HG02870 (cell line): Measurements from ENCODE around the gene SCART1.
"Not testable (repeated sequence)": the region's sequence is repeated elsewhere in the genome, so short reads cannot be mapped to it uniquely, and the experiment has no call there.

ENCODE experiments used
- ATAC-seq: cut with Tn5 transposase; IDR thresholded peaks from one replicate; pipeline ENCODE4 v1.9.1; 2021; ENCODE audit warnings: mild to moderate bottlenecking, moderate library complexity; ENCODE audit not compliant: unreplicated experiment

Gene SCART1

DNA sequence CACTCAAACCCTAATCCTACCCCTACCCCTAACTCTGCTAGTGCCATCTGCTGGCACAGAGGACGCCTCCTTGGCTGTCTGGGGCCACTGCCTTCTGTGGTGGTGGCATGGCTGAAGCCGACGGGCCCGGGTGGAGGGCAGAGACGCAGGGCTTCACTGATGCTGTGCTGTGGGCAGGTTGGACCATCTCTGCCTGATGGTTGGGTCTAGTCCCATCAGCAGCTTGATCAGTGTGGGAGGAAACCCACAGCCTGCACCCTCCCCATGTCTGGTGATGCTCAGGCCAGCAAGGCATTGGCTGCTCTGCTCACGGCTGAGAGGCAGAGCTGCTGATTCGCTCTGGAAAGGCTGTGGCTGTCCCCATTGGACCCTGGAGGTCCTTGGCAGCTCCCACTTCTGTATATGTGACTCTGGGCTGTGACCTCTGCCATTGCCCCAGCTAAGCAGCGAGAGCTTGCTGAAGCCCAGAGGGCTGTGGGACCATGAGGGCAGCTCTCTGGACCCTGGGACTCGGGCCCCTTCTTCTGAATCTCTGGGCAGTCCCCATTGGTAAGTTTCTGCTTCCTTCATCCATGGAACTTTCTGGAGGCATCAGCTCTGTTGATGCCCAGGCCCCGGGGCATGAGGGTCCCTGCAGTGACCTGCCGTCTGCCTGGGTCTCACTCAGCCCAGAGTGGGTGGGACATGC is at the start of gene SCART1:
TSS of gene SCART1 (plus strand) at position 430 of the 688 bp plus-strand sequence. CDS start at position 483, 53 bp downstream.
- no peak for ATAC-seq

GRCh38 chr10:133405272-133405671 is 48.5 kb upstream of the SCART1 start:
- no peak for ATAC-seq

- peak; percentile 49 for ATAC-seq
Observed at GRCh38 chr10:133405844-133406527, 47.8 kb upstream of the SCART1 start.

DNA sequence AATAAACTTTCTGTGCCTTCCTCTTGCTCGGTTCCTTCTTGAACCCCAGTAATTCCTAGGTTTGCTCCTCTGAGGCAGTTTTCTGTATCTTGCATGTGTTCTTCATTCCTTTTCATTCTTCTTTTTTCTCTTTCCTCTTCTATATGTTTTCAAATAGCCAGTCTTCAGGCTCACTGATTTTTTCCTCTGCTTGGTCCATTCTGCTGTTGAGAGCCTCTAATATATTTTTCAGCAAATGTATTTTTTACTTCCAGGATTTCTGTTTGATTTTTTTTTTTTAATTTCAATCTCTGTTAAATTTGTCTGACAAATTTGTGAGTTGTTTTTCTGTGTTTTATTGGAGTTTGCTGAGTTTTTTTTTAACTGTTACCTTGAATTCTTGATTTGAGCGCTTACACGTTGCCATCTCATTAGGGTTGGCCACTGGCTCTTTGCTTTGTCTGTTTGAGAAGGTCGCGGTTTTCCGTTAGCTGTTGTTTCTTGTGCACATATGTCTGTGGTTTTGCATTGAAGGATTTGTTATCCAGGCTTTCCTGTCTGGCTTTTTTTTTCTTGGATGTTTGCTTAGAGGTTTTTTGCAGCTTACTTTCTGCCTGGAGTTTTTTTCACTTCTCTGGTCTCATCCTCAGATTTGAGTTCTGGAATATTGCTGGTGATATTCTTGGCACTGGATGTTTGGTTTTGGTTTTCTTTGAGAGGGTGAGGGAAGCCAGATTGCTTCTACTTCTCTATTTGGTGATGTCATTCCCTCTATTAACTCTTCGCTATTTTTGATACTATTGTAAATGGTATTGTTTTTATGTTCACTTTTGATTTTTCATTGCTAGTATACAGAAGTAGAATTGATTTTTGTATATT is 42.0 kb upstream of the SCART1 start:
- no peak for ATAC-seq

GRCh38 chr10:133412381-133412711 is 41.4 kb upstream of the SCART1 start:
- no peak for ATAC-seq

- not testable (repeated sequence) for ATAC-seq
Observed at GRCh38 chr10:133414401-133414800, 39.3 kb upstream of the SCART1 start.

GRCh38 chr10:133415752-133416151 is 38.0 kb upstream of the SCART1 start:
- no peak for ATAC-seq

DNA sequence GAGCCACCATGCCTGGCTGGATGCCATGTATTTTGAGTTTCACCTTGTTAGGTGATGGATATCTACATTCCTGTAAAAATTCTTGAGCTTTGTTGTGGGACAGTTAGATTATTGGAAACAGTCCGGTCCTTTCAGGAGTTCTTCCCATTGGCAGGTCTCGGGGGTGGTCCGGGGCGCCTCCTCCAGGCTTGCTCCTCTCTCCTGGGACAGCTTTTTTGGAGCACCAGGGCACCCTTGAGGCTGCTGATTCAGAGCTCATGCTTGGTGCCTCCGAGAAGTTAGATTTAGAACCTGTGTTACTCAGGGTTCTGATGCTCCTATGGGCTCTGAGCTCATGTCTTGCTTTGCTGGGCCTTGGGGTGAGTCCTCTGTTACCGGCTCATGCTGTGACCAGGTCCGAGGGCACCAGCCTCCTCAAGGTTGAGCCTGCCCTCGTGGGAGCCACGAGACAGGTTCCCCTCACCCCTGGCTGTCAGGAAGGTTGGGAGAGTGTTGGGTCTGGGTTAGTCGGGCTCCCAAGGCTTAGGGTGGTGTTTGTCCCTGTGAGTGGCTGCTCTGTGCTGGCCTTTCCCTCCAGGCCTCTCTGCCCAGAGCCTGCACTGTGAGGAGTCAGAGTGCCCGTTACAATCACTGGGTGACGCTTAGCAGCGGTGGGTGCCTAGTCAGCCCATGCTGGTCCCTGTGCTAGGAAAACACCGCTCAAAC is 35.3 kb upstream of the SCART1 start:
- ATAC-seq, result no peak

GRCh38 chr10:133419211-133419950 is 34.4 kb upstream of the SCART1 start:
- ATAC-seq, result no peak

GRCh38 chr10:133420028-133420427 is 33.7 kb upstream of the SCART1 start:
- no peak for ATAC-seq

- ATAC-seq, result no peak
Observed at GRCh38 chr10:133420579-133420978, 33.2 kb upstream of the SCART1 start.

GRCh38 chr10:133421336-133422222 is 32.2 kb upstream of the SCART1 start:
- no peak for ATAC-seq

GRCh38 chr10:133422223-133422806 is 31.4 kb upstream of the SCART1 start:
- no peak for ATAC-seq

DNA sequence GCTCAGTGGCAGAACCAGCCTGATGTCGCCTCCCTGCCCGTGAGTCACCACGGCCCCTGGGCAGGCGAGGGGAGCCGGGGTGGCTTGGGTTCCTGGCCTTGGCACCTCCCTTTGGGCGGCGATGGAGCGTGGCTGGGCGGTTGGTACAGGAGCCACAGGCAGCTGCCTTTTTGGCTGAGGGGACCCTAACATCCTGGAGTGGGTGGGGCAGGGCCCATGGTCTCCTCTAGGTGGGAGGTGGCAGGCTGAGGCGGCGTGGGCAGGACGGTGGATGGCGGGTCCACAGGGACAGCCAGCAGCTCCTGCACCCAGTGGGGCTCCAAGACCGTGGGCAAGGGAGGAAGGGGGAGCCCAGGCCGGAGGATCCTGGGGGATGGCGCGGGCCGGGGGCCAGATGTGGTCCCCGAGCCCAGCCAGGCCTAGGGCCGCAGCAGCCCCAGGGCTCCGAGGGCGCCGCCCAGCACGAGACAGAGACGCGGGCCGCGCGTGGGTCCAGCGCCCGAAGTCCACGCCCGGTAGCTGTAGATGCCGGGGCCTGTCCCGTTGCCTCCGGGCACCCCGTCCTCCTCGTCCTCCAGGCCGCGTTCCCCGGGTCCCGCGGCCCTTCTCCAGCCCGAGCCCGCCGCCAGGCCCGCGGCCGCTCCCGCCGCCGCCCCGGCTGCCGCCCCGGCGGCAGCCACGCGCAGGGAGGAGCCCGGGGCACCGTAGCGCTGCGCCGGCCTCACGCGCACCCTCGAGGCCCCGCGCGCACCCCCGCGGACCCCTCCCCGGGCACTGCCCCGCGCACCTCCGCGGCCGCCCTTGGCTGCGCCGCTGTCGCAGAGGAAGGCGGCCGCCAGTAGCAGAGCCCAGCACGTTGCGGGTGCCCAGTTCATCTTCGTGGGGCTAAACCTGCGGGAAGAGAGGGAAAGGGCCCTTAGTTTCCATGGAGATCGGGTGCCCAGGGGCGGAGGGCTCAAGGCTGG is 30.7 kb upstream of the SCART1 start:
- ATAC-seq, result no peak

DNA sequence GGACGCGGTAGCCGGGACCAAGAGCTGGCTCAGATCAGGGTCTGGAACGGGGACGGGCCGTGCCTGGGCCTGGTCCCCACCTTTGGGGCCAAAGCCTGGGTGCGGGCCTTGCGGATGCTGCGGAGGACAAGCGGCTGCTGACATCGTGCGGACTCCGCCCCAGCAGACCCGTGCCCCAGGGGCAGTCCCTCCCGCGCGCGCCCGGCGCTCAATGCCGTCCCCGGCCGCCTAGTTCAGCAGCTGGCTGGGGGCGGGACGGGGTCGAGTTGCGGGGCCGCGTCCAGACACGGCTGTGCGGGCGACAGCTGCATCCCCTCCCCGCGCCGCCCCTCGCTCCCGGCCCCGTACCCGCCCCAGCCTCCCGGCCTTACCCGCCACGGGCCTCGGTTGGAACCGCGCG is 29.6 kb upstream of the SCART1 start:
- ATAC-seq, result not testable (repeated sequence)

GRCh38 chr10:133424601-133425000 is 29.1 kb upstream of the SCART1 start, which contains the start of gene SPRN:
TSS of gene SPRN (minus strand) at chr10:133424625. CDS start at chr10:133423681, 944 bp downstream.
- ATAC-seq, result not testable (repeated sequence)

- ATAC-seq, result not testable (repeated sequence)
Observed at GRCh38 chr10:133429571-133429970, 24.2 kb upstream of the SCART1 start.
